Rectal smooth muscle tissue (tissue), 1 donor: ENCODE results near the gene RAP1GAP.

Experiments
- H3K27ac ChIP-seq: one replicate; pipeline ENCODE4 v1.7.0; 2013; ENCODE audit warnings: low read depth, low read length, inconsistent platforms
- H3K27me3 ChIP-seq: one replicate; pipeline ENCODE4 v1.7.0; 2013; ENCODE audit warnings: low read length; ENCODE audit not compliant: control insufficient read depth, insufficient read depth
- H3K36me3 ChIP-seq: one replicate; pipeline ENCODE4 v1.7.0; 2013; ENCODE audit warnings: low read length; ENCODE audit not compliant: control insufficient read depth, insufficient read depth
- H3K4me1 ChIP-seq: one replicate; pipeline ENCODE4 v1.7.0; 2013; ENCODE audit warnings: low read length; ENCODE audit not compliant: control insufficient read depth, insufficient read depth
- H3K4me3 ChIP-seq: one replicate; pipeline ENCODE4 v1.7.0; 2013; ENCODE audit warnings: low read length
- H3K9ac ChIP-seq: one replicate; pipeline ENCODE4 v1.7.0; 2013; ENCODE audit warnings: low read length

Gene RAP1GAP

DNA sequence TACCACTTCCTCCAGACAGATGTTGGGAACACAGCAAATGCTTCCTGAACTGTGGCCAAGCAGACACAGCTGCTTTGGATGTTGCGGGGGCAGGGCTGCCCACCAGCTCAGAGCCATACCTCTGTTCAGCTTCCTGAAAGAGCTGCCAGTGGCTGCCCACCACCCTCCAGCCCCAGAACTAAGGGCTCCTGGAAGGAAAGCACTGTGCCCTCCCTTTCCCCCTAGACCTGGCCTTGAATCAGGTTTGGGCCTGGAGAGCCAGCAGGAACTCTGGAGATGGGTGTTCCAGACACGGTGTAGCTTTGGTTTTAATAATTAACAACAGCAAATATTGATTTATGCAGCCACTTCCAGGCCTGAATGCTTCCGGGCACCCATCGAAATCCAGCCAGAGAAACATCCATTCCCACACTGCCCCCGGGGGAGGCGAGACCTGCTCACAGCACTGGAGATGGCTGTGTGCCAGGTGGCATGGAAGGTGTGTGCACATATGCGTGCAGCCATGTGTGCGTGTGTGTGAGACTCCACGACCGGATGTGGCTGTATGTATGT is 45.7 kb downstream of the RAP1GAP start:
- Histone ChIP-seq H3K27me3 (peaks cover 4% of the 10 kb centered on the region), H3K36me3 (no peaks in the 10 kb centered on the region), H3K4me3 (no peak overlapping the region), H3K27ac (no peak overlapping the region), H3K9ac (no peak overlapping the region), H3K4me1 (no peaks in the 10 kb centered on the region)

DNA sequence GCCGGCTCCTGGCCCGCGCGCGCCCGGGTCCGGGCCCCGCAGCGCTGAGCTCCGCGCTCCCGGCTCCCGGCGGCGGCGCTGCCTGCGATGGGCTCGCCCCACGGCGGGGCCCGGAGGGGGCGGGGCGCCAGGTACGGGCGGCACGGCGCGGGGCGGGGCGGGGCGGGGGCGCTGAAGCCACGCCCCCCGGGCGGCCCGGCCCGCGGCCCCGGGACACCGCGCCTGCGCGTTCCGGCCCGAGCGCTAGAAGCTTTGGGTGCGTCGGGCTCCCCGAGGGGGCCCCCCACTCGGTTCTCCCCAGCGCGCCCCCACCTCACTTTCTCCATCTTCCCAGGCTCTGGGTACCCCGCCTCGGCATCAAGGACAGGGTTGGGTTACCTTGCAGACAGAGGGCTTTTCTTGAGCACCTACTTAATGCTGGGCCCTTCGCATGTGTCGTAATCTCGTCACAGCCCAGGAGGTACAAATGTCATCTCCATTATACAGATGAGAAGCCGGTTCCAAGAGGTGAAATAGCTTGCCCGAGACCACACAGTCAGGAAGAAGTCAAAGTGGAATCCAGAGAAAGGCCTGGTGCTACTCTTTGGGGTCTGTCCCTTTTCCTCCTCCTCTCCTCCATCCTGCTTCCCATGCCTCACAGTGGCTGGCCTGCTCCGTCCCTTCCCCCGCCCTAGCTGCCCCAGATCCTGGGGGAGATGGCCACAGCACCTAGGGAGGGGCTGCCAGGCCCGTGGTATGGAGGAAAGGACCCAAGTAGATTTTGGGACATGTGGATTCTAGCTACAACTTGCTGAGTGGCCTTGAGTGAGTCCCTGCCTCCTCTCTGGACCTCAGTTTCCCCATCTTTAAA is 46.5 kb downstream of the RAP1GAP start:
- peaks cover 4% of the 10 kb centered on the region for H3K27me3 ChIP-seq
- H3K27ac ChIP-seq, result no peak overlapping the region
- no peaks in the 10 kb centered on the region for H3K36me3 ChIP-seq
- H3K4me1 ChIP-seq, result no peaks in the 10 kb centered on the region
- H3K9ac ChIP-seq, result no peak overlapping the region
- H3K4me3 ChIP-seq, result no peak overlapping the region

DNA sequence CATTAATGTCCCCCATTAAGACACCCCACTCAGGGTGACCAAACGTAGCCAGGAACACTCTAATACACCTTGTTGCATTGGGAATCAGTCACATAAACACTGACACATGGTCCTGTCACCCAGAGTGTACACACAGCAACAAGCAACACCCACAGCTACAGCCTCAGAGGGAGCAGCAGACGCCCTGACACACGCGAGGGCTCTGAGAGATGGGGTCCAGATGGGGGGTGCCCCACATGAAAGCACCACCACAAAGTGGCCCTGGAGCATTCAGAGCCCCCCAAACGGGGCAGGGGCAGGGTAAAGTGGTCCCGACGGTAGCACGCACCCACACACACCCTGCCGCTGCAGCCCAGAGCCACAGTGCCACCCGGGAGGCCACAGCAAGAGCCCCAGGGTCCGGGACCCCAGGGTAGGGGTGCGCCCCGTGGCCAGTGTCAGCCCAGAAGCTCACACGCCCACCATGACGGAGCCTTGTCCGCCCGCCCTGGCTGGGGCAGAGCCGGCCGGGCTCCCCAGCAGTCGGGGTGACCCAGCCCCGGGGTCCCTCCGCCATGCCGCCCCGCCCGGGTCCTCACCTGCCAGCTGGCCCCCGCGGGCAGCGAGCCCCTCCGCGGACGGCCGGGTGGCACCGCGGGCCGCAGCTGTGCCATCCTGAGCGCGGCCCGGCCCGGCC is 47.3 kb downstream of the RAP1GAP start:
- H3K27ac ChIP-seq, result no peak overlapping the region
- peak overlapping the region; percentile 49 for H3K4me3 ChIP-seq
- H3K4me1 ChIP-seq, result no peaks in the 10 kb centered on the region
- no peaks in the 10 kb centered on the region for H3K36me3 ChIP-seq
- H3K27me3 ChIP-seq, result peaks cover 4% of the 10 kb centered on the region
- no peak overlapping the region for H3K9ac ChIP-seq

DNA sequence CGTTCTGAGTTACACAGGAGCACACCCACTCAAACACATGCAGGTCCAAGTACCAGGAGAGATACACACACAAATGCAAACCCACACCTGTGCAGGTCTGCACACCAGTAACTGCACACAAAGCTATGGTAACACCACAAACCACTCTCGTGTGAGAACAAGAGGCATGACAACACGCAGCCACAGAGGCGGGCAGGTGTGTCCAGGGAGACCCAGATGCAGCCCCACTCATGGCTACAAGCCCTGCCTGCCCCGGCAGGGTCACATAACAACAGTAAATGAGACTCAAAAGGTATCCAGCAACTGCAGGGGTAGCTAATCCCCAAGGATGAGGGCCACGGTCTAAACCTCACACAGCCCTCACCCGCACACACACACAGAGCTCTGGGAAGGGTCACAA is 48.1 kb downstream of the RAP1GAP start:
- Histone ChIP-seq H3K4me1 (no peaks in the 10 kb centered on the region), H3K36me3 (no peaks in the 10 kb centered on the region), H3K9ac (no peak overlapping the region), H3K27me3 (peaks cover 4% of the 10 kb centered on the region), H3K4me3 (peak overlapping the region; percentile 49), H3K27ac (no peak overlapping the region)

DNA sequence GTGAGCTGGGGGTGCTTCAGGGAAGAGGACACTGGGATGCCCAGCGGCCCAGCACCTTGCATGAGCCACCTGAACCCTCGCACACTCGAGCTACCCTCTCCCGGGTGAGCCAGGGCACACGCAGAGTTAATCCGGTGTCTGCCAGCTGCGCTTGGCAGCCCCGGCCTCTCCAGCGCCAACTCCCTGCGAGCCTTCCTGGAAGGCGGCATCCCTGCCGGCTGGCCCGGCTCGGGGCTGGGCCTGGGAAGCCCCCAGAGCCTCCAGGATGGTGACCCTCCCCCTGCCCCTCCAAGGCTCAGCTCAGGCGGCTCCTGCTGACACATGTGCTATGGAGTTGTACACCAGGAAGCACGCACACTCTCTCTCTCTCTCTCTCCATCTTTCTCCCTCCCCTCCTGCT is 48.7 kb downstream of the RAP1GAP start:
- Histone ChIP-seq H3K27me3 (peaks cover 4% of the 10 kb centered on the region), H3K36me3 (no peaks in the 10 kb centered on the region), H3K27ac (no peak overlapping the region), H3K9ac (no peak overlapping the region), H3K4me1 (no peaks in the 10 kb centered on the region), H3K4me3 (no peak overlapping the region)

DNA sequence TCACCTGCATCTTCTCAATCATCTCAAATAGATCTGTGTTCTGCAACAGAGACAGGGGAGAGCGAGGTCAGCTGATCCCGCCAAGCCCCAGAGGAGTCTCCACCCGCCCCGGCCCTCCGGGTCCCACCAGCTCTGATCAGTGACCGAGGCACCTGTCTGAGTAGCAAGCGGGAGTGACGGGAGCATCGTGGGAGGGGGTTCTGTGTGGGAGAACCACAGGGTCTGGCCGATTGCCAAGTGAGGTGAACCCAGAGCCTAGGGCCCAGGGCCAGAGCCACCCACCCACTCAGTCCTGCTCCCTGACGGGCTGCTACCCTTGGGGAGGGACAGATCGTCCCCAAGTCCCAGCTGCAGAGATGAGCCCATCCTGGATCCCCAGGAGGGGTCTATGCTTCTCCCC is 49.1 kb downstream of the RAP1GAP start:
- H3K4me1 ChIP-seq, result no peaks in the 10 kb centered on the region
- H3K36me3 ChIP-seq, result no peaks in the 10 kb centered on the region
- peaks cover 4% of the 10 kb centered on the region for H3K27me3 ChIP-seq
- no peak overlapping the region for H3K4me3 ChIP-seq
- H3K9ac ChIP-seq, result no peak overlapping the region
- H3K27ac ChIP-seq, result no peak overlapping the region

DNA sequence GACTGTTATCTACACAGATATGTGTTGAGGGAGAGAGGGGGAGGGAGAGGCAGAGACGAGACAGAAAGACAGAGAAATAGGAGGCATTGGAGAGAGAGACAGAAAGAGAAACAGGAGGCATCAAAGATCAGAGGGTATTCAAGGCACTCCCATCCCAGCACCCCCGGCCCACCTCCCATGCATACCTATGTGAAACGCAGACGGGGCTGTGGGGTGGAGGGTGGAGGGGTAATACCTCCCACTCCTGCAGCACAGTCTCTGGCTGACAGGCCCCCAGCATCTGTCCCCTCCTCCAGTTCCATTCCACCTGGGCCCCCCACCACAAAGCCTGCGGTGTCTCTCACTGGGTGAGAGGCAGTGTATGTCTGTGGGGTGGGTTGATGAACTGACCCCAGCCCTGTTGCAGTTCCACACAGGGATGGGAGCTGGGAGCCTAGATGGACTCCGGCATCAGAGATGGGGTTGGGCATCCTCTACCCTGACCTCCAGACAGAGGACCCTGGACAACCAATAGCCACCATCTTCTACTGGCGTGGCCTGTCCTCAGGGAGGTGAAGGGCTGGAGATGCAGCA is 49.7 kb downstream of the RAP1GAP start:
- peaks cover 4% of the 10 kb centered on the region for H3K27me3 ChIP-seq
- no peak overlapping the region for H3K9ac ChIP-seq
- no peak overlapping the region for H3K4me3 ChIP-seq
- no peaks in the 10 kb centered on the region for H3K4me1 ChIP-seq
- H3K27ac ChIP-seq, result no peak overlapping the region
- no peaks in the 10 kb centered on the region for H3K36me3 ChIP-seq

DNA sequence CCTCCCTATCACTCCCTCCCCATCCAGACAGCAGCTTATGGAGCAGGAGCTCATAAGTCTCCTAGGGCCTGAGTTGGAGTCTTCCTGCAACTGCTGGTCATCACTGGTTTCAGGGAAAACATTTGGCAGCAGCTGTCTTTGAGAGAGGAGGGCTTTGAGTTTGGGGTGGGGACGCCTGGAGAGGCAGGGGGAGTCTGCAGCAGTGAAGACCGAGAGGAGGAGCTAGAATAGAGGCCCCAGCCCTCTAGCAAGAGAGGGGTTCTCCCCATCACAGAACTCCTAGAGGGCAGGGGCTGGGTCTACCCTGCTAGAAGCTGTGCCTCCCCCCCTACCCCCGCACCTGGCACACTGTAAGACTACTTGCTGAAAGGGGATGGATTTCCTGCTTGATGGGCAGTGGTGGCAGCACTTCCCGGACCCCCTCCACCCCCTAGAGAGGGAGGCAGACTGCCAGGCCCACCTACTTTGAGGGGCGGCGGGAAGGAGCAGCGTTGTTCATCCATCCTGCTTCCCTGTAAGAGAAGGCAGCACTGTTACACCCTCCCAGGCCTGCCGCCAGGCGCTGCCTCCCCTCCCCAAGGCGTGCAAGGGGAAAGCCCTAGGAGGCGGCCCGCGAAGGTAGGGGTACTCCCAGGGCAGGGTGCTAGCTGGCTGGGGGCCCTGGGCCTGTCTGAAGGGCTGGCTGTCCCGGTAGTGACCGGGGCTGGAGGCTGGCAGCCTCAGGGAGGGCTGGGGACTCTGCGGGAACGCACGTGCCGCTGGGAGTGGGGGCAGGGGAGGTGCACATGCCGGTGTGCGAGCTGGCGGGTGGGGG is 50.4 kb downstream of the RAP1GAP start:
- Histone ChIP-seq H3K4me1 (no peaks in the 10 kb centered on the region), H3K27ac (no peak overlapping the region), H3K36me3 (no peaks in the 10 kb centered on the region), H3K4me3 (no peak overlapping the region), H3K27me3 (peaks cover 4% of the 10 kb centered on the region), H3K9ac (no peak overlapping the region)

DNA sequence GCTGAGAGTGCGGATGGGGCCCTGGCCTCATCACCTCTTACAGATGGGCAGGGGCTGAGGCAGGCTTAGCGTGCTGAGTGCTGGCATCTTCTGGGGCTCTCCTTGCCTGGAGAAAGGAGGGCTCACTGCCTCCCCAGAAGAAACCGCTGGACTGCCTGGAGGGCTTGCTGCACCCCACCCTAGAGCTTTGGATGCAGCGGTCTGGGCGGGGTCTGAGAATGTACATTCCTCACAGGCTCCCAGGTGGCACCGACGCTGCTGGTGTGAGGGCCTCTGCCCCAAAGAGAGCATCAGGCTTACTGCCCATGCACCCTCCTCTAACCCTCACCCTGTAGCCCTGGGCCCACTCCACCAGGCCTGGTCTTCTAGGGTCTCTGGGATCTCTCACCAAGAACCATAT is 51.1 kb downstream of the RAP1GAP start:
- Histone ChIP-seq H3K9ac (no peak overlapping the region), H3K27me3 (peaks cover 3% of the 10 kb centered on the region), H3K4me3 (no peak overlapping the region), H3K4me1 (no peaks in the 10 kb centered on the region), H3K36me3 (no peaks in the 10 kb centered on the region), H3K27ac (no peak overlapping the region)

DNA sequence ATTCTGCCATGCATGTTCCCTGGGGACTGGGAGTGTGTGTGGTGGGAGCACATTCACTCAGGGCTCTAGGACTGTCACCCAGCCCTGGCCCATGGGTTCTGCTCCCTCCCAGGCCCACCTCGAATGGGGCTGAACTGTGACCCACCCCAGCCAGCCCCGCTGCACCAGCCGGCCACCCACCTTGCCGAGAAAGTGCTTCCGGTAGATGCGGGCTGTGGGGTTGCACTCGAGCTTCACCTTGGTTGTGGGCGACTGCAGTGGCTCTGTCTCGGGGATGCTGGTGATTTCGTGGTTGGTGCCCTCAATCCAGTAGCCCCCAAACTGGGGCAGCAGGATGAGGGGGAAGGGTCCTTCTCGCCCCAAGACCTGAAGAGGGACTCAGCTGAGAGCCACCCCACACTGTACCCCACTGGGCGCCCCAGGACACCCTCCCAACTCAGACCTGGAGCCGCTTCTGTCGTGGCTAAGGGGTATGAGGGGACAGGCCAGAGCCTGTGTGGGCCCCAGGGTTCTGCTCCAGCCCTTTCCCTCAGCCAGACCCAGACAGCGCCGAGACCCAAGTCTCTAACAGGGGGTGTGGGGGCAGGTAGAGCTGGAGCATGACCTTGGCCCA is 51.9 kb downstream of the RAP1GAP start:
- Histone ChIP-seq H3K27me3 (no peaks in the 10 kb centered on the region), H3K4me1 (no peaks in the 10 kb centered on the region), H3K4me3 (no peak overlapping the region), H3K27ac (no peak overlapping the region), H3K9ac (no peak overlapping the region), H3K36me3 (no peaks in the 10 kb centered on the region)

DNA sequence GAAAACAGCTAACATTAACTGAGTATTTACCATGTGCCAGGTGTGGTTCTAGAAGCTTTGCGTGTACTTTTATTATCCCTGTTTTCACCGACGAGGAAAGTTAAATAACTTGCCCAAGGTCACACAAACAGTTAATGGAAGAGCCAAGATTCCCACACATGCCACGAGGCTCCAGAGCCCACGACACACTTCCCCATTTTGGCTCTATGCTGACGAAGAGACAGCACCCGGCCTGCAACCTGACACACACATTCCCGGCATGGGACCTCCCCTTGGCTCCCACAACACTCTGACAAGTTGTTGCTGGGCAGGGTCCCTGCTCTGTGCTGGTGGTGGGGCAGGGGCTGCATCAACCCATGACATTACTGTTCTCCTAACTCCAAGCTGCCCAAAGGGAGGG is 52.8 kb downstream of the RAP1GAP start:
- H3K27ac ChIP-seq, result no peak overlapping the region
- H3K4me3 ChIP-seq, result no peak overlapping the region
- no peaks in the 10 kb centered on the region for H3K4me1 ChIP-seq
- no peaks in the 10 kb centered on the region for H3K27me3 ChIP-seq
- no peaks in the 10 kb centered on the region for H3K36me3 ChIP-seq
- no peak overlapping the region for H3K9ac ChIP-seq
